Stimulated activated CD8-positive, alpha-beta memory T cell treated with anti-CD3 and anti-CD28 coated beads, Interleukin-7, amount 100 ng/mL, for 4 hours (primary cell): ENCODE measurements around the gene ELP6.
"Not testable (repeated sequence)": the region's sequence is repeated elsewhere in the genome, so short reads cannot be mapped to it uniquely, and the experiment has no call there.

ENCODE experiments used
- DNase-seq, 2 donors: peaks; one replicate each; pipeline ENCODE4 v3.0.0-alpha.2; 2020; ENCODE audit warnings: low read depth in 2 of 2

The ELP6 gene

GRCh38 chr3:47464588-47464987 lies 48.9 kb downstream of the ELP6 start:
- no peak for DNase-seq

DNA sequence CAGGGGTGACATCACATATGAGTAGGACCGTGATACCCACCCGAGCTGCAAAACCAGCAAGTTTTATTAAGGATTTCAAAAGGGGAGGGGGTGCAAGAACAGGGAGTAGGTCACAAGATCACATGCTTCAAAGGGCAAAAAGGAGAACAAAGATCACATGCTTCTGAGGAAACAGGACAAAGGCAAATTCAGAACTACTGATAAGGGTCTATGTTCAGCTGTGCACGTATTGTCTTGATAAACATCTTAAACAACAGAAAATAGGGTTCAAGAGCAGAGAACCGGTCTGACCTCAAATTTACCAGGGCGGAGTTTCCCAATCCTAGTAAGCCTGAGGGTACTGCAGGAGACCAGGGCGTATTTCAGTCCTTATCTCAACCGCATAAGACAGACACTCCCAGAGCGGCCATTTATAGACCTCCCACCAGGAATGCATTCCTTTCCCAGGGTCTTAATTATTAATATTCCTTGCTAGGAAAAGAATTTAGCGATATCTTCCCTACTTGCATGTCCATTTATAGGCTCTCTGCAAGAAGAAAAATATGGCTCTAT lies 53.9 kb downstream of the ELP6 start:
- DNase-seq, result not testable (repeated sequence)

- no peak for DNase-seq
These were observed 56.5 kb downstream of the ELP6 start for GRCh38 chr3:47456984-47457383.

- DNase-seq, result no peak
These were observed 57.6 kb downstream of the ELP6 start for GRCh38 chr3:47455806-47456452.

DNA sequence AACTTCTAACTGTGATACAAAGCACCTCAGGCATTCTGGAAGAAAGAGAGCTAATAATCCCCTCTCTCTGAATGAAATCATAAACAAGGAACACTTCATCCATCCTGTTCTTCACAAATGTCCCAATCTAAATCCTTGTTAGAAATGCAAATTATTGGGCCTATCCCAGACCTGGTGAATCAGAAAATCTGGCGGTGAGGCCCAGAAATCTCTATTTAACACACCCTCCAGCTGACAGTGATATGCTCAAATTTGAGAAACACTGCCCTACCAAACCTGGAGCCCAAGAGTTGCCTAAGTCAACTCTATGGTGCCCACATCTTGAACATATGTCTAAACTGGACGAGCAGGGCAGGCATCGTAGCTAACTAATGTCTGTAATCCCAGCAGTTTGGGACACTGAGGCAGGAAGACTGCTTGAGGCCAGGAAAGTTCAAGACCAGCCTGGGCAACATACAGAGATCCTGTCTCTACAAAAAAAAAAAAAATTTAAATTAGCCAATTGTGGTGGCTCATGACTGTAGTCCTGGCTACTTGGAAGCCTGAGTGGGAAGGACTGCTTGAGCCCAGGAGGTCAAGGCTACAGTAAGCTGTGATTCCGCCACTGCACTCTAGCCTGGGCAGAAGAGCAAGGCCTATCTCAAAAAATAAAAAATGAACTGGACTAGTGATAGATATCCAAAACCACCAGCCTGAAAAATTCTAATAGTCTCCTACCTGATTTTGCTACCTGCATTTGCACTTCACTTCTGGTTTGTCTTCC lies 60.9 kb downstream of the ELP6 start:
- DNase-seq, result no peak
